Gastroesophageal sphincter (tissue), 3 donors: Measurements from ENCODE around the gene APOD.

ENCODE experiments used
- POLR2A ChIP-seq, 2 donors: fragments of 450-650 bp; IDR thresholded peaks; one replicate each; pipeline ENCODE4 v1.6.1; 2017; ENCODE audit warnings: antibody characterized with exemption in 2 of 2, mild to moderate bottlenecking in 2 of 2, moderate library complexity in 1 of 2
- POLR2AphosphoS5 ChIP-seq: sonication (generic); formaldehyde crosslinking; IDR thresholded peaks from one replicate; pipeline ENCODE4 v1.6.1; 2017; ENCODE audit warnings: antibody characterized with exemption
- TF ChIP-seq, protein P1 (sequence below), 4 experiments: fragments of 200-600 bp in 2 of 4; fragments of 450-650 bp in 2 of 4; sonication (generic) in 1 of 4; IDR thresholded peaks; one replicate each; pipeline ENCODE4 v1.5.1; 2017 to 2019; ENCODE audit warnings: antibody characterized with exemption in 4 of 4, mild to moderate bottlenecking in 2 of 4, moderate library complexity in 2 of 4

GRCh38 chr3:195557322-195557721 is 26.4 kb downstream of the APOD start:
- TF ChIP-seq POLR2AphosphoS5 (no peak), POLR2A (IDR thresholded peaks at IDR 0.05) (no peak)
- TF ChIP-seq, protein P1, sequence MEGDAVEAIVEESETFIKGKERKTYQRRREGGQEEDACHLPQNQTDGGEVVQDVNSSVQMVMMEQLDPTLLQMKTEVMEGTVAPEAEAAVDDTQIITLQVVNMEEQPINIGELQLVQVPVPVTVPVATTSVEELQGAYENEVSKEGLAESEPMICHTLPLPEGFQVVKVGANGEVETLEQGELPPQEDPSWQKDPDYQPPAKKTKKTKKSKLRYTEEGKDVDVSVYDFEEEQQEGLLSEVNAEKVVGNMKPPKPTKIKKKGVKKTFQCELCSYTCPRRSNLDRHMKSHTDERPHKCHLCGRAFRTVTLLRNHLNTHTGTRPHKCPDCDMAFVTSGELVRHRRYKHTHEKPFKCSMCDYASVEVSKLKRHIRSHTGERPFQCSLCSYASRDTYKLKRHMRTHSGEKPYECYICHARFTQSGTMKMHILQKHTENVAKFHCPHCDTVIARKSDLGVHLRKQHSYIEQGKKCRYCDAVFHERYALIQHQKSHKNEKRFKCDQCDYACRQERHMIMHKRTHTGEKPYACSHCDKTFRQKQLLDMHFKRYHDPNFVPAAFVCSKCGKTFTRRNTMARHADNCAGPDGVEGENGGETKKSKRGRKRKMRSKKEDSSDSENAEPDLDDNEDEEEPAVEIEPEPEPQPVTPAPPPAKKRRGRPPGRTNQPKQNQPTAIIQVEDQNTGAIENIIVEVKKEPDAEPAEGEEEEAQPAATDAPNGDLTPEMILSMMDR (IDR thresholded peaks at IDR 0.05): no peak
